Ishikawa (cell line): ENCODE results near the gene NPLOC4.

Source experiments
- CEBPB ChIP-seq: IDR thresholded peaks from 2 replicates; pipeline ENCODE4 v1.6.1; 2012
- CREB1 ChIP-seq: IDR thresholded peaks from 2 replicates; pipeline ENCODE4 v1.6.1; 2012; ENCODE audit warnings: low read depth
- EGR1 ChIP-seq: IDR thresholded peaks from 2 replicates; pipeline ENCODE4 v1.6.1; 2012
- EP300 ChIP-seq: IDR thresholded peaks from 2 replicates; pipeline ENCODE4 v1.6.1; 2012; ENCODE audit warnings: borderline replicate concordance
- FOXM1 ChIP-seq: IDR thresholded peaks from 2 replicates; pipeline ENCODE4 v1.6.1; 2012; ENCODE audit warnings: low read depth, borderline replicate concordance
- MAX ChIP-seq: IDR thresholded peaks from 2 replicates; pipeline ENCODE4 v1.6.1; 2012
- RAD21 ChIP-seq: IDR thresholded peaks from 2 replicates; pipeline ENCODE4 v1.6.1; 2012; ENCODE audit warnings: low read depth
- REST ChIP-seq: IDR thresholded peaks from 2 replicates; pipeline ENCODE4 v1.6.1; 2012; ENCODE audit warnings: low read depth, mild to moderate bottlenecking
- TAF1 ChIP-seq: IDR thresholded peaks from 2 replicates; pipeline ENCODE4 v1.6.1; 2012; ENCODE audit warnings: low read depth, mild to moderate bottlenecking
- TCF12 ChIP-seq: IDR thresholded peaks from 2 replicates; pipeline ENCODE4 v1.6.1; 2012; ENCODE audit warnings: low read depth
- TEAD4 ChIP-seq: IDR thresholded peaks from 2 replicates; pipeline ENCODE4 v1.6.1; 2012
- USF1 ChIP-seq: IDR thresholded peaks from 2 replicates; pipeline ENCODE4 v1.6.1; 2012
- YY1 ChIP-seq: IDR thresholded peaks from 2 replicates; pipeline ENCODE4 v1.6.1; 2012; ENCODE audit warnings: low read depth
- ZBTB7A ChIP-seq: IDR thresholded peaks from 2 replicates; pipeline ENCODE4 v1.6.1; 2012; ENCODE audit warnings: low read depth

GRCh38 chr17:81647640-81648012 is 10.7 kb upstream of the NPLOC4 start:
- TF ChIP-seq USF1 (no peak), YY1 (no peak), RAD21 (no peak), CREB1 (no peak), CEBPB (no peak), TAF1 (no peak), TCF12 (no peak), MAX (no peak), EP300 (no peak), ZBTB7A (no peak), EGR1 (no peak), FOXM1 (no peak), REST (no peak), TEAD4 (no peak)
